Measurements from ENCODE around the gene IP6K3.

GRCh38 chr6:33766921-33767907, 20.5 kb upstream of the IP6K3 start:
- no peak for TF ChIP-seq CTCF (IDR thresholded peaks at IDR 0.05)
- TF ChIP-seq POLR2A (IDR thresholded peaks at IDR 0.05), result no peak

All from adrenal gland (tissue), 5 donors.